Esophagus muscularis mucosa (tissue), 4 donors: ENCODE measurements around the gene KIRREL3. TPM values are rescaled to one million over a fixed set of nuclear protein-coding genes. Genes with fewer than 3 reads are reported as not detected.

Source experiments
- DNase-seq: peaks from one replicate; pipeline ENCODE4 v3.0.0-alpha.2; 2017; ENCODE audit errors: extremely low spot score
- H3K27ac ChIP-seq, 4 donors: fragments of 200-600 bp; sonication (generic); replicated peaks in 1 of 4; 1 replicate in 3 of 4; 2 replicates in 1 of 4; pipeline ENCODE4 v1.5.1; 2016 to 2019; ENCODE audit warnings: mild to moderate bottlenecking in 1 of 4
- H3K27me3 ChIP-seq, 4 donors: fragments of 200-600 bp; sonication (generic); one replicate each; pipeline versions ENCODE4 v1.5.1 to v1.6.0; 2016 to 2019
- H3K36me3 ChIP-seq, 4 donors: fragments of 200-600 bp; sonication (generic); one replicate each; pipeline ENCODE4 v1.5.1; 2016 to 2019
- H3K4me1 ChIP-seq, 4 donors: fragments of 200-600 bp; sonication (generic); one replicate each; pipeline ENCODE4 v1.5.1; 2016 to 2019
- H3K4me3 ChIP-seq, 4 donors: fragments of 200-600 bp; sonication (generic); 1 replicate in 2 of 4; 2 replicates in 2 of 4; pipeline ENCODE4 v1.5.1; 2016 to 2019; ENCODE audit warnings: mild to moderate bottlenecking in 4 of 4, moderate library complexity in 1 of 4
- H3K9me3 ChIP-seq, 4 donors: fragments of 200-600 bp; sonication (generic); 1 replicate in 3 of 4; 2 replicates in 1 of 4; pipeline ENCODE4 v1.5.1; 2016 to 2019
- CTCF ChIP-seq, 3 experiments: fragments of 200-600 bp in 2 of 3; fragments of 450-650 bp in 1 of 3; sonication (generic) in 2 of 3; IDR thresholded peaks; one replicate each; pipeline ENCODE4 v1.5.1; 2017 to 2019; ENCODE audit warnings: antibody characterized with exemption in 3 of 3, mild to moderate bottlenecking in 2 of 3, moderate library complexity in 1 of 3
- EP300 ChIP-seq: sonication (generic); formaldehyde crosslinking; IDR thresholded peaks from one replicate; pipeline ENCODE4 v1.6.1; 2017; ENCODE audit warnings: antibody characterized with exemption
- POLR2A ChIP-seq: fragments of 450-650 bp; IDR thresholded peaks from one replicate; pipeline ENCODE4 v1.6.1; 2017; ENCODE audit warnings: antibody characterized with exemption, moderate library complexity, mild to moderate bottlenecking, low read depth
- POLR2AphosphoS5 ChIP-seq, 2 donors: sonication (generic); formaldehyde crosslinking; IDR thresholded peaks; one replicate each; pipeline ENCODE4 v1.6.1; 2017; ENCODE audit warnings: antibody characterized with exemption in 2 of 2
- WGBS: methylation state at CpG from one replicate; pipeline ENCODE4 v1.1.5; 2018; 5-methylcytosine and 5-hydroxymethylcytosine counted together
- intact Hi-C: fragments of 100-400 bp; cut with DNase I; formaldehyde crosslinking; loops from one replicate; pipeline ENCODE4 v1.15.1; 2023
- total RNA-seq, 4 donors: library from RNA; depleted of rRNA; stranded (reverse); fragments of >200 nt; gene quantifications; one replicate each; pipeline versions ENCODE4 v1.1.0 to v1.2.1, GENCODE V29; 2016

KIRREL3 gene
- total RNA-seq, 4 donors from 2014 or later = 1.7 to 6.5 (median 3.1) TPM

- WGBS = 89% methylated on average over 4 of the region's 7 CpGs
- H3K4me3 ChIP-seq = no peak overlapping the region
- no peak for TF ChIP-seq CTCF (IDR thresholded peaks at IDR 0.05)
- no peak for TF ChIP-seq POLR2A
- TF ChIP-seq POLR2AphosphoS5 (IDR thresholded peaks at IDR 0.05) = no peak
- TF ChIP-seq EP300 = no peak
- H3K36me3 ChIP-seq = no peaks in the 10 kb centered on the region
- H3K27ac ChIP-seq = no peak overlapping the region
- peaks cover 0 to 14% (median 0%) of the 10 kb centered on the region in 4 donors for H3K27me3 ChIP-seq
- intact Hi-C loops = no loop called here
- peaks cover 0 to 5% (median 2%) of the 10 kb centered on the region in 4 donors for H3K4me1 ChIP-seq
- no peaks in the 10 kb centered on the region for H3K9me3 ChIP-seq
- no peak for DNase-seq
These were observed 275.0 kb downstream of the KIRREL3 start for GRCh38 chr11:126725521-126725920.

GRCh38 chr11:126725043-126725442 is 275.5 kb downstream of the KIRREL3 start:
- WGBS = 75% methylated on average over 5 of the region's 5 CpGs
- H3K4me3 ChIP-seq = no peak overlapping the region
- no peaks in the 10 kb centered on the region for H3K9me3 ChIP-seq
- H3K27me3 ChIP-seq = peaks cover 0 to 14% (median 0%) of the 10 kb centered on the region in 4 donors
- no peak overlapping the region for H3K27ac ChIP-seq
- peaks cover 0 to 5% (median 2%) of the 10 kb centered on the region in 4 donors for H3K4me1 ChIP-seq
- no peak for DNase-seq
- no peak for TF ChIP-seq EP300
- no peaks in the 10 kb centered on the region for H3K36me3 ChIP-seq
- intact Hi-C loops = no loop called here

GRCh38 chr11:126723665-126724045 is 276.9 kb downstream of the KIRREL3 start:
- Histone ChIP-seq H3K27me3 (peaks cover 0 to 14% (median 0%) of the 10 kb centered on the region in 4 donors), H3K36me3 (no peaks in the 10 kb centered on the region), H3K27ac (no peak overlapping the region), H3K4me3 (no peak overlapping the region), H3K4me1 (peaks cover 0 to 5% (median 2%) of the 10 kb centered on the region in 4 donors), H3K9me3 (no peaks in the 10 kb centered on the region)
- TF ChIP-seq CTCF (IDR thresholded peaks at IDR 0.05) (no peak), POLR2A (no peak), POLR2AphosphoS5 (IDR thresholded peaks at IDR 0.05) (no peak), EP300 (no peak)
- intact Hi-C loops = no loop called here
- 69% methylated on average over 1 of the region's 1 CpG for WGBS
- no peak for DNase-seq

- TF ChIP-seq CTCF (IDR thresholded peaks at IDR 0.05) = no peak
- H3K27me3 ChIP-seq = peaks cover 0 to 8% (median 0%) of the 10 kb centered on the region in 4 donors
- no peak for DNase-seq
- intact Hi-C loops = no loop called here
- H3K9me3 ChIP-seq = no peaks in the 10 kb centered on the region
- H3K36me3 ChIP-seq = no peaks in the 10 kb centered on the region
- H3K27ac ChIP-seq = no peak overlapping the region
- H3K4me3 ChIP-seq = no peak overlapping the region
- H3K4me1 ChIP-seq = peaks cover 0 to 5% (median 2%) of the 10 kb centered on the region in 4 donors
- 81% methylated on average over 6 of the region's 6 CpGs for WGBS
These were observed 277.5 kb downstream of the KIRREL3 start for GRCh38 chr11:126722956-126723664.

GRCh38 chr11:126722006-126722736 is 278.4 kb downstream of the KIRREL3 start:
- no peak for DNase-seq
- Histone ChIP-seq H3K36me3 (no peaks in the 10 kb centered on the region), H3K4me3 (no peak overlapping the region), H3K27ac (no peak overlapping the region), H3K4me1 (peaks cover 0 to 5% (median 2%) of the 10 kb centered on the region in 4 donors), H3K9me3 (no peaks in the 10 kb centered on the region), H3K27me3 (peaks cover 0 to 4% (median 0%) of the 10 kb centered on the region in 4 donors)
- no peak for TF ChIP-seq POLR2A
- TF ChIP-seq EP300 = no peak
- TF ChIP-seq POLR2AphosphoS5 (IDR thresholded peaks at IDR 0.05) = no peak
- no peak for TF ChIP-seq CTCF (IDR thresholded peaks at IDR 0.05)
- WGBS = 93% methylated on average over 1 of the region's 1 CpG
- intact Hi-C loops = no loop called here
